HG02981 (cell line): Measurements from ENCODE around the gene TRIM16.
A peak's percentile ranks its signal among the peaks of the same experiment; 100 is the strongest.
"Not testable (repeated sequence)": the region's sequence is repeated elsewhere in the genome, so short reads cannot be mapped to it uniquely, and the experiment has no call there.

Experiments used
- ATAC-seq: cut with Tn5 transposase; IDR thresholded peaks from one replicate; pipeline ENCODE4 v1.9.1; 2021; ENCODE audit warnings: mild to moderate bottlenecking, moderate library complexity; ENCODE audit not compliant: unreplicated experiment

Gene TRIM16

GRCh38 chr17:15659236-15659635, 24.9 kb downstream of the TRIM16 start:
- no peak for ATAC-seq

GRCh38 chr17:15658296-15658695, 25.8 kb downstream of the TRIM16 start:
- no peak for ATAC-seq

- no peak for ATAC-seq
These were observed 26.2 kb downstream of the TRIM16 start for GRCh38 chr17:15657868-15658267.

GRCh38 chr17:15654886-15655561, 29.1 kb downstream of the TRIM16 start:
- no peak for ATAC-seq

- not testable (repeated sequence) for ATAC-seq
These were observed 29.7 kb downstream of the TRIM16 start for GRCh38 chr17:15654401-15654800.

- ATAC-seq, result no peak
These were observed 31.2 kb downstream of the TRIM16 start for GRCh38 chr17:15652960-15653359.

- ATAC-seq, result peak; percentile 83
These were observed 32.5 kb downstream of the TRIM16 start for GRCh38 chr17:15651583-15652110.

- ATAC-seq, result peak; percentile 7
These were observed 33.1 kb downstream of the TRIM16 start for GRCh38 chr17:15650741-15651582.

GRCh38 chr17:15649861-15650421, 34.2 kb downstream of the TRIM16 start:
- ATAC-seq, result no peak

GRCh38 chr17:15648386-15648785, 35.7 kb downstream of the TRIM16 start:
- no peak for ATAC-seq

GRCh38 chr17:15645942-15646312, 38.2 kb downstream of the TRIM16 start:
- not testable (repeated sequence) for ATAC-seq

- ATAC-seq, result not testable (repeated sequence)
These were observed 38.8 kb downstream of the TRIM16 start for GRCh38 chr17:15645099-15645941.

GRCh38 chr17:15642505-15643251, 41.4 kb downstream of the TRIM16 start:
- not testable (repeated sequence) for ATAC-seq

- ATAC-seq, result not testable (repeated sequence)
These were observed 42.1 kb downstream of the TRIM16 start for GRCh38 chr17:15642014-15642413.

GRCh38 chr17:15630930-15631453, 53.1 kb downstream of the TRIM16 start:
- ATAC-seq, result not testable (repeated sequence)

GRCh38 chr17:15629991-15630390, 54.1 kb downstream of the TRIM16 start:
- not testable (repeated sequence) for ATAC-seq

GRCh38 chr17:15623661-15624209, 60.4 kb downstream of the TRIM16 start:
- ATAC-seq, result not testable (repeated sequence)

- not testable (repeated sequence) for ATAC-seq
These were observed 60.9 kb downstream of the TRIM16 start for GRCh38 chr17:15623255-15623654.

GRCh38 chr17:15622124-15622523, 62.0 kb downstream of the TRIM16 start:
- not testable (repeated sequence) for ATAC-seq
